Suprapubic skin (tissue), 4 donors: Measurements from ENCODE around the gene FRMD4B. TPM values are rescaled to one million over a fixed set of nuclear protein-coding genes. Genes with fewer than 3 reads are reported as not detected.

ENCODE experiments used
- DNase-seq, 2 donors: peaks; one replicate each; pipeline ENCODE4 v3.0.0-alpha.2; 2019; ENCODE audit warnings: low spot score in 2 of 2
- H3K27ac ChIP-seq: fragments of 200-600 bp; sonication (generic); one replicate; pipeline ENCODE4 v1.5.1; 2019
- H3K27me3 ChIP-seq: fragments of 200-600 bp; sonication (generic); one replicate; pipeline ENCODE4 v1.5.1; 2019
- H3K36me3 ChIP-seq: fragments of 200-600 bp; sonication (generic); one replicate; pipeline ENCODE4 v1.5.1; 2019
- H3K4me1 ChIP-seq: fragments of 200-600 bp; sonication (generic); one replicate; pipeline ENCODE4 v1.5.1; 2019
- H3K4me3 ChIP-seq: fragments of 200-600 bp; sonication (generic); one replicate; pipeline ENCODE4 v1.5.1; 2019; ENCODE audit warnings: mild to moderate bottlenecking
- H3K9me3 ChIP-seq: fragments of 200-600 bp; sonication (generic); one replicate; pipeline ENCODE4 v1.5.1; 2019
- EP300 ChIP-seq: sonication (generic); formaldehyde crosslinking; IDR thresholded peaks from one replicate; pipeline ENCODE4 v1.6.1; 2017; ENCODE audit warnings: antibody characterized with exemption
- POLR2A ChIP-seq, 2 donors: fragments of 450-650 bp; IDR thresholded peaks; one replicate each; pipeline ENCODE4 v1.6.1; 2017; ENCODE audit warnings: antibody characterized with exemption in 2 of 2, mild to moderate bottlenecking in 2 of 2, moderate library complexity in 2 of 2
- POLR2AphosphoS5 ChIP-seq, 3 donors: sonication (generic); formaldehyde crosslinking; IDR thresholded peaks; one replicate each; pipeline ENCODE4 v1.6.1; 2017; ENCODE audit warnings: antibody characterized with exemption in 3 of 3
- WGBS: methylation state at CpG from one replicate; pipeline ENCODE4 v1.1.5; 2018; 5-methylcytosine and 5-hydroxymethylcytosine counted together
- total RNA-seq, 4 donors: library from RNA; depleted of rRNA; stranded (reverse); fragments of >200 nt; gene quantifications; one replicate each; pipeline ENCODE4 v1.1.0, GENCODE V29; 2016
- TF ChIP-seq, protein P1 (sequence below), 2 donors: fragments of 200-600 bp in 1 of 2; fragments of 450-650 bp in 1 of 2; sonication (generic) in 1 of 2; IDR thresholded peaks; one replicate each; pipeline ENCODE4 v1.5.1; 2016 to 2019; ENCODE audit warnings: antibody characterized with exemption in 2 of 2, mild to moderate bottlenecking in 1 of 2, moderate library complexity in 1 of 2

FRMD4B gene
- total RNA-seq, 4 donors from 2014 or later: 53.8 to 75.3 (median 67.8) TPM

DNA sequence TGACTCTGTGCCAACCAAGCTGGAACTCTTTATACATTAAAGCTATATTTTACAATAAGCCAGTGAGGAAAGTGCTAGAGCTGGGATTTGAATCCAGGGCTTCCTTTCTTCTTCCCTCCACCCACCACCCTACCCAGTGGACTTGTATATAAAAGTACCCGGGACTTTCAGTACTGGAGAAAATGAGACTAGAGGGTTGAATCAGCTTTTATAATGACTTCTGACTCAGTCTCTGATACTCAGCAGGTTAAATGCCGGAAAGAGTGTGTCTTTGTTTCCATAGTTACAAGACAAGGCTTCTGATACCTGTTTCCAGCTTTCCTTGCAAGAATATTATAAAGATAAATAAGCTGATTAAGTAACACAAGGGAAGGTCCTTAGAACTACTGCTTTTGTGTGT lies 80.9 kb downstream of the FRMD4B start:
- H3K4me3 ChIP-seq: no peak overlapping the region
- DNase-seq: no peak
- H3K27ac ChIP-seq: no peak overlapping the region
- H3K36me3 ChIP-seq: no peaks in the 10 kb centered on the region
- WGBS: 50% methylated on average over 2 of the region's 2 CpGs
- no peaks in the 10 kb centered on the region for H3K27me3 ChIP-seq
- no peaks in the 10 kb centered on the region for H3K9me3 ChIP-seq
- TF ChIP-seq POLR2A (IDR thresholded peaks at IDR 0.05) (no peak), POLR2AphosphoS5 (IDR thresholded peaks at IDR 0.05) (no peak), EP300 (no peak)
- TF ChIP-seq, protein P1, sequence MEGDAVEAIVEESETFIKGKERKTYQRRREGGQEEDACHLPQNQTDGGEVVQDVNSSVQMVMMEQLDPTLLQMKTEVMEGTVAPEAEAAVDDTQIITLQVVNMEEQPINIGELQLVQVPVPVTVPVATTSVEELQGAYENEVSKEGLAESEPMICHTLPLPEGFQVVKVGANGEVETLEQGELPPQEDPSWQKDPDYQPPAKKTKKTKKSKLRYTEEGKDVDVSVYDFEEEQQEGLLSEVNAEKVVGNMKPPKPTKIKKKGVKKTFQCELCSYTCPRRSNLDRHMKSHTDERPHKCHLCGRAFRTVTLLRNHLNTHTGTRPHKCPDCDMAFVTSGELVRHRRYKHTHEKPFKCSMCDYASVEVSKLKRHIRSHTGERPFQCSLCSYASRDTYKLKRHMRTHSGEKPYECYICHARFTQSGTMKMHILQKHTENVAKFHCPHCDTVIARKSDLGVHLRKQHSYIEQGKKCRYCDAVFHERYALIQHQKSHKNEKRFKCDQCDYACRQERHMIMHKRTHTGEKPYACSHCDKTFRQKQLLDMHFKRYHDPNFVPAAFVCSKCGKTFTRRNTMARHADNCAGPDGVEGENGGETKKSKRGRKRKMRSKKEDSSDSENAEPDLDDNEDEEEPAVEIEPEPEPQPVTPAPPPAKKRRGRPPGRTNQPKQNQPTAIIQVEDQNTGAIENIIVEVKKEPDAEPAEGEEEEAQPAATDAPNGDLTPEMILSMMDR (IDR thresholded peaks at IDR 0.05): no peak
- peaks cover 18% of the 10 kb centered on the region for H3K4me1 ChIP-seq

DNA sequence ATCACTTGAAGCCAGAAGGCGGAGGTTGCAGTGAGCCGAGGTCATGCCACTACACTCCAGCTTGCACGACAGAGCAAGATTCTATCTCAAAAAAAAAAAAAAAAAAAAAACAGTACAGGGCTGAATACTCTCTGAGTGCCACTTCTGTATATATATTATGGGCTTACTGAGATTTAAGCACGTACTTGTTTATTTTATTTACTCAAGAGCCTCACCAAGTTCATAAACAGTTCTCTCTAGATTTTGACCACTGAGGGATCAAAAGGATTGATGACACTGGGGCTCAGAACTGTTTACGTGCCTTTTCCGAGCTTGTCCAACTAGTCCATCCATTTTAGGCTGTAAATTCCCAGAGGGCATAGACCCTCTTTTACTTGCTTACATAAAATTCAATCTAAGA lies 81.5 kb downstream of the FRMD4B start:
- TF ChIP-seq POLR2A (IDR thresholded peaks at IDR 0.05): no peak
- TF ChIP-seq, protein P1 (IDR thresholded peaks at IDR 0.05): no peak
- no peak for TF ChIP-seq POLR2AphosphoS5 (IDR thresholded peaks at IDR 0.05)
- no peak for TF ChIP-seq EP300
- Histone ChIP-seq H3K27me3 (no peaks in the 10 kb centered on the region), H3K36me3 (no peaks in the 10 kb centered on the region), H3K9me3 (no peaks in the 10 kb centered on the region), H3K4me3 (no peak overlapping the region), H3K4me1 (peaks cover 18% of the 10 kb centered on the region), H3K27ac (no peak overlapping the region)
- 81% methylated on average over 6 of the region's 6 CpGs for WGBS
- no peak for DNase-seq

DNA sequence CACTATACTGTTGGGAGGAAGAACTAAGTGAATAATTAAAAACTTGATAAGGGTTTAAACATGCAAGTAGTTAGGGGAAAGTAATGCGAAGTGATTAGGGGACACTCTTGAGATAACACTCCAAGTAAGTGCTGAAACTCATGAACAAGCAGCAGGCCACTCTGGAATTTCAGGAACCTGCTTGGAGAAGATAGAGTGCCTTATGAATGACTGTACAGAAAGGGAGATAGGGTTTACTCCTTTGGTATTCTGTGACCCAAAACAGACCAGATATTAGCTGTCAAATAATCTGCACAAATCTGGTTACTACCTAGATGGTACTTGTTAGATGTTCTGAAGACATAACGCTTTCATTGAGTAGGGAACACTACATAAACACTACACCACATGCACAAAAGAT lies 85.6 kb downstream of the FRMD4B start:
- no peaks in the 10 kb centered on the region for H3K9me3 ChIP-seq
- peaks cover 6% of the 10 kb centered on the region for H3K36me3 ChIP-seq
- no peaks in the 10 kb centered on the region for H3K27me3 ChIP-seq
- no peaks in the 10 kb centered on the region for H3K4me1 ChIP-seq
- no peak overlapping the region for H3K27ac ChIP-seq
- TF ChIP-seq POLR2AphosphoS5 (IDR thresholded peaks at IDR 0.05) (no peak), EP300 (no peak), POLR2A (IDR thresholded peaks at IDR 0.05) (no peak)
- TF ChIP-seq, protein P1 (IDR thresholded peaks at IDR 0.05): no peak
- no peak overlapping the region for H3K4me3 ChIP-seq
- 90% methylated on average over 2 of the region's 2 CpGs for WGBS
- DNase-seq: no peak

DNA sequence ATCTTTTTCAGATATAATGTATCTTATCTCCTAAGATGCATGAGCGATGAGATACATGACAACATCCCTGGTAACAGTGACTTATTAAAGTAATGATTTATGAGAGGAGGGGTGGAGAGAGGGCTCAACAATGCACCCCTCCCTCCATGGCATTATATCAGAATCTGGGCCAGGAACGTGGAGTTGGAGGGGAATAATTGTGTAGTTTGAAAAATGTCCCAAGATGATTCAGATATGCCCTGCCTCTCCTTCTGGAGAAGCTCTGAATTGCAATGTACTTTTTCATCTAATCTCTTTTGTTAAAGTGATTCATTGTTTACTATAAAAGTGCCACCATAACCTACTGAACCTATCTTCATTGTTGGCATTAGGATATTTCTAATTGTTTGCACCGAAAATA lies 86.5 kb downstream of the FRMD4B start:
- TF ChIP-seq POLR2AphosphoS5 (IDR thresholded peaks at IDR 0.05) (no peak), POLR2A (IDR thresholded peaks at IDR 0.05) (no peak), EP300 (no peak)
- TF ChIP-seq, protein P1 (IDR thresholded peaks at IDR 0.05): no peak
- H3K27ac ChIP-seq: no peak overlapping the region
- peaks cover 6% of the 10 kb centered on the region for H3K36me3 ChIP-seq
- 68% methylated on average over 3 of the region's 3 CpGs for WGBS
- H3K4me1 ChIP-seq: peaks cover 8% of the 10 kb centered on the region
- no peaks in the 10 kb centered on the region for H3K9me3 ChIP-seq
- no peaks in the 10 kb centered on the region for H3K27me3 ChIP-seq
- no peak overlapping the region for H3K4me3 ChIP-seq
- DNase-seq: no peak

DNA sequence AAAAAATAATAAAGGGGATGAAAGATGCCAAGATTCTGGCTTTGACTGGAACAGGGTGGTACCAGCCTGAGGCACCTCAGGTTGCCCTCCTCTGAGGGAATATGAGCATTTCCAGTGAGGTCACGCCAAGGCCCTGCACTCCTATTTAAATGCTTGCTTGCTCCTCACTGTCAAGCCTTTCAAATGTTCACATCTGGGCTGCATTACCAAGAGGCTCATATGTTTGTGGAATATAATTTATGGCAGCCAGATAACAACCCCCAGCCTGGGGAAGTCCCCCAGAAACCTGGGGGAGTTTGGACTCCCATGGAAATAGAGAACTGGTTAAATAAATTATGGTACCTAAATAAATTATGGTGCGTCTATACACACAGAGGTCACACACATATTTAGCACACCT lies 88.4 kb downstream of the FRMD4B start:
- DNase-seq: no peak
- H3K4me3 ChIP-seq: no peak overlapping the region
- peaks cover 13% of the 10 kb centered on the region for H3K4me1 ChIP-seq
- H3K27me3 ChIP-seq: no peaks in the 10 kb centered on the region
- no peak overlapping the region for H3K27ac ChIP-seq
- TF ChIP-seq POLR2A (IDR thresholded peaks at IDR 0.05) (no peak), POLR2AphosphoS5 (IDR thresholded peaks at IDR 0.05) (no peak), EP300 (no peak)
- TF ChIP-seq, protein P1 (IDR thresholded peaks at IDR 0.05): no peak
- H3K36me3 ChIP-seq: peaks cover 6% of the 10 kb centered on the region
- H3K9me3 ChIP-seq: no peaks in the 10 kb centered on the region
- 81% methylated on average over 2 of the region's 2 CpGs for WGBS
